GM12891 (cell line): ENCODE results near the gene SLC2A10.

Experiments
- POLR2A ChIP-seq: IDR thresholded peaks from 2 replicates; pipeline ENCODE4 v1.6.1; 2011; ENCODE audit warnings: low read depth, low read length, control low read depth
- POLR2AphosphoS5 ChIP-seq: IDR thresholded peaks from 2 replicates; pipeline ENCODE4 v1.6.1; 2011; ENCODE audit warnings: low read depth, low read length, control low read depth
- SPI1 ChIP-seq: IDR thresholded peaks from 2 replicates; pipeline ENCODE4 v1.6.1; 2011; ENCODE audit warnings: low read depth, low read length, control low read depth
- TAF1 ChIP-seq: IDR thresholded peaks from 2 replicates; pipeline ENCODE4 v1.6.1; 2011; ENCODE audit warnings: low read depth, low read length, control low read depth

DNA sequence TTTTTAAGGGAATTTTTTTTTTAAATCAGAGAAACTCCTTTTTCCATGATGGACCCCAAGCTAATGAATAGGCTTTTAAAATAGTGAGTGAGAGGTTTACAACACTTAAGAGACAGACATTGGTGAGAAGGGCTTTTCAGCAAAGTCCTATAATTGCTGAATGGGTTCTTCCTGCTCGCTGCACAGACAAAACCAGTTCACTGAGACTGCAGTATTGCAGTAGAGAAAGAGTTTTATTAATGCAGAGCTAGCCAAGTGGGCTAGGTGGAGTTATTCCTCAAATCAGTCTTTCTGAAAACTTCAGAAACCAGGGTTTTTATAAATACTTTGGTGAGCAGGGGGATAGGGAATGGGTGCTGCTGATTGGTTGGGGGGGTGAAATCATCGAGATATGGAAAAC lies 3.2 kb upstream of the SLC2A10 start:
- TF ChIP-seq POLR2A (no peak), TAF1 (no peak), POLR2AphosphoS5 (no peak), SPI1 (no peak)
